ENCODE measurements around the gene SST.

DNA sequence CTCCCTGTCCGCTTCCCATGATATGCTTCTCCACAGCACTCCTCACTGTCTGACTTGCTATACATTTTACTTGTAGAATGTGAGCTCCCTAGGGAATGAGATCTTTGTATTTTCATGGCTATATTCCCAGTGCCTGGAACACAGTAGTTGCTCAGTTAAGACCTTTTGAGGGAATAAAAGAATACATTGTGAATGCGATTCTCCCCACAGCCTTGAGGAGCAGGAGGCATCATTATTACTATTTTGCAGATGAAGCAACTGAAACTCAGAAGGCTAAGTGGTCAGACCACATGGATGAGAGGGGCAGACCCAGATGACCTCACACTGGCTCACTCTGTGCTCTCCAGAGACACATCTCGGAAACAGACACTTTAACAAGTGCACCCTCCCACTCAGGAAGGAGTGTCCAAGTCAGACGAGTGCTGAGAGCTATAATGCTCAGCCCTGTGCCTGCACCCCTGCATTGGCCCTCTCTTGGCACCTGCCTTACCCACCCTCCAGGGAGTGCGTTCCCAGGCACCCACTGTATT lies 46.8 kb downstream of the SST start:
- no peak for TF ChIP-seq POLR2AphosphoS5 (IDR thresholded peaks at IDR 0.05; ENCODE audit: low read depth, low read length)
- no peak for TF ChIP-seq POLR2A (IDR thresholded peaks at IDR 0.05; ENCODE audit: low read depth, low read length)
- no peak for TF ChIP-seq TAF1 (IDR thresholded peaks at IDR 0.05; ENCODE audit: borderline replicate concordance, low read depth, low read length)
